Uterus (tissue), 2 donors: ENCODE results near the gene PLXNC1.

Experiments
- POLR2A ChIP-seq, 2 donors: fragments of 450-650 bp; IDR thresholded peaks; one replicate each; pipeline ENCODE4 v1.6.1; 2016; ENCODE audit warnings: antibody characterized with exemption in 2 of 2, mild to moderate bottlenecking in 1 of 2, moderate library complexity in 1 of 2
- TF ChIP-seq, protein P1 (sequence below), 4 experiments: fragments of 200-600 bp in 2 of 4; fragments of 450-650 bp in 2 of 4; sonication (generic) in 2 of 4; IDR thresholded peaks; one replicate each; pipeline ENCODE4 v1.5.1; 2016 to 2019; ENCODE audit warnings: antibody characterized with exemption in 4 of 4, mild to moderate bottlenecking in 2 of 4, moderate library complexity in 1 of 4

DNA sequence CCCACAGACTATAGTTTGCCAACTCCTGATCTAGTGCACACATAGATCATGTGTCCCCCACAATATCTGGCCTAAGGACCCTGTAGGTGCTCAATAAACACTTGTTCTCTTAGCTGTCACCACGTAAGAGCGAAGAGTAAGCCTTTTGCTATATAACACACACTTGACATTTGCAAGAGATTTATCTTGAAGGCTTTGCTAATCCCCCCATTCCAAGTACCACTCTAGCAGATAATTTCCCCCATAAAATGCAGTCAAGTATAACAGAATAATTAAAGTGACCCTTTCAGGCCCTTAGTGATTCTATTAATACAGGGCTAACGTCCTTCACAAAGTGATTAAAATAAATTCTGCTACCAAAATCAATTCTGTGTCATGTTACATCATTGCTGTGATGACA is 87.5 kb downstream of the PLXNC1 start:
- TF ChIP-seq, protein P1, sequence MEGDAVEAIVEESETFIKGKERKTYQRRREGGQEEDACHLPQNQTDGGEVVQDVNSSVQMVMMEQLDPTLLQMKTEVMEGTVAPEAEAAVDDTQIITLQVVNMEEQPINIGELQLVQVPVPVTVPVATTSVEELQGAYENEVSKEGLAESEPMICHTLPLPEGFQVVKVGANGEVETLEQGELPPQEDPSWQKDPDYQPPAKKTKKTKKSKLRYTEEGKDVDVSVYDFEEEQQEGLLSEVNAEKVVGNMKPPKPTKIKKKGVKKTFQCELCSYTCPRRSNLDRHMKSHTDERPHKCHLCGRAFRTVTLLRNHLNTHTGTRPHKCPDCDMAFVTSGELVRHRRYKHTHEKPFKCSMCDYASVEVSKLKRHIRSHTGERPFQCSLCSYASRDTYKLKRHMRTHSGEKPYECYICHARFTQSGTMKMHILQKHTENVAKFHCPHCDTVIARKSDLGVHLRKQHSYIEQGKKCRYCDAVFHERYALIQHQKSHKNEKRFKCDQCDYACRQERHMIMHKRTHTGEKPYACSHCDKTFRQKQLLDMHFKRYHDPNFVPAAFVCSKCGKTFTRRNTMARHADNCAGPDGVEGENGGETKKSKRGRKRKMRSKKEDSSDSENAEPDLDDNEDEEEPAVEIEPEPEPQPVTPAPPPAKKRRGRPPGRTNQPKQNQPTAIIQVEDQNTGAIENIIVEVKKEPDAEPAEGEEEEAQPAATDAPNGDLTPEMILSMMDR (IDR thresholded peaks at IDR 0.05) = no peak
- TF ChIP-seq POLR2A (IDR thresholded peaks at IDR 0.05) = no peak
